ENCODE data around the gene CHD9.
"Not testable (repeated sequence)": the region's sequence is repeated elsewhere in the genome, so short reads cannot be mapped to it uniquely, and the experiment has no call there.

CHD9 gene

DNA sequence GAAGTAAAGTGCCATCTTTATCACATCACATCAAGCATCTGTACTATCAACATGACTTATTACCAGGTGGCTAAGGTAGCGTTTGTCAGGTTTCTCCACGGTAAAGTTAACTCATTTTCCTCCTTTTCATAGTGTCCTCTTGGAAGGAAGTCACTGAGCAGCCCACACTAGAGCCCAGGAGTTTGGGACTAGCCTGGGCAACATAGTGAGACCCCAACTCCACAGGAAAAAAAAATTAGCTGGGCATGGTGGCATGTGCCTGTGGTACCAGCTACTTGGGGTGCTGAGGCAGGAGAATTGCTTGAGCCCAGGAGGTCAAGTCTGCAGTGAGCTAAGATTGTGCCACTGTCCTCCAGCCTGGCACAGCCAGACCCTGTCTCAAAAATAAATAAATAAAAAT is 12.9 kb downstream of the CHD9 start:
- TF ChIP-seq, protein P1, sequence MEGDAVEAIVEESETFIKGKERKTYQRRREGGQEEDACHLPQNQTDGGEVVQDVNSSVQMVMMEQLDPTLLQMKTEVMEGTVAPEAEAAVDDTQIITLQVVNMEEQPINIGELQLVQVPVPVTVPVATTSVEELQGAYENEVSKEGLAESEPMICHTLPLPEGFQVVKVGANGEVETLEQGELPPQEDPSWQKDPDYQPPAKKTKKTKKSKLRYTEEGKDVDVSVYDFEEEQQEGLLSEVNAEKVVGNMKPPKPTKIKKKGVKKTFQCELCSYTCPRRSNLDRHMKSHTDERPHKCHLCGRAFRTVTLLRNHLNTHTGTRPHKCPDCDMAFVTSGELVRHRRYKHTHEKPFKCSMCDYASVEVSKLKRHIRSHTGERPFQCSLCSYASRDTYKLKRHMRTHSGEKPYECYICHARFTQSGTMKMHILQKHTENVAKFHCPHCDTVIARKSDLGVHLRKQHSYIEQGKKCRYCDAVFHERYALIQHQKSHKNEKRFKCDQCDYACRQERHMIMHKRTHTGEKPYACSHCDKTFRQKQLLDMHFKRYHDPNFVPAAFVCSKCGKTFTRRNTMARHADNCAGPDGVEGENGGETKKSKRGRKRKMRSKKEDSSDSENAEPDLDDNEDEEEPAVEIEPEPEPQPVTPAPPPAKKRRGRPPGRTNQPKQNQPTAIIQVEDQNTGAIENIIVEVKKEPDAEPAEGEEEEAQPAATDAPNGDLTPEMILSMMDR (IDR thresholded peaks at IDR 0.05): no peak
- Mint-ChIP-seq H3K27ac (no peak overlapping the region), H3K9me3 (no peaks in the 10 kb centered on the region), H3K27me3 (ENCODE audit: low read depth, poor library complexity) (no peaks in the 10 kb centered on the region), H3K4me1 (peaks cover 30% of the 10 kb centered on the region), H3K4me3 (no peak overlapping the region), H3K36me3 (ENCODE audit: low read depth) (peaks cover 17% of the 10 kb centered on the region)
- no peak for DNase-seq

DNA sequence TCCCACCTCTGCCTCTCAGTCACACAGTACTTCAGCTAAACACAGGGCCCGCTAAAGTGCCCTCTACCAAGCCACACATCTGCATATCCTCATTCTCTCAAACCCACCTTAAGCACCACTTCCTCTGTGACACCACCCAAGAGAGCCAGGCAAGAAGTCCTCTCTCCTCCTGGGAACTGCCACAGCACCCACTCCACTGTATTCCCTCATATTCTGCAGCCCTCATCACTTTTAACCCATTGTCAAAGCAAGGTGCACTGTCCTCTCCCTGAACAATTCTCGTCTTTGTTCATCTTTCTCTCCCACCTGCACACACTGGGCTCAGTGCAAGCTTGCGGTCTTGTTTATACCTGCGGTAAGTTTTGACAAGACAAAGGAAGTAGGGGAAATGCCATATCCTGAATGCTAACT is 13.6 kb downstream of the CHD9 start:
- peaks cover 24% of the 10 kb centered on the region for H3K36me3 Mint-ChIP-seq (ENCODE audit: low read depth)
- H3K27me3 Mint-ChIP-seq (ENCODE audit: low read depth, poor library complexity): no peaks in the 10 kb centered on the region
- DNase-seq: no peak
- peaks cover 4% of the 10 kb centered on the region for H3K9me3 Mint-ChIP-seq
- H3K27ac Mint-ChIP-seq: no peak overlapping the region
- TF ChIP-seq, protein P1 (IDR thresholded peaks at IDR 0.05): no peak
- H3K4me1 Mint-ChIP-seq: peaks cover 30% of the 10 kb centered on the region
- no peak overlapping the region for H3K4me3 Mint-ChIP-seq

DNA sequence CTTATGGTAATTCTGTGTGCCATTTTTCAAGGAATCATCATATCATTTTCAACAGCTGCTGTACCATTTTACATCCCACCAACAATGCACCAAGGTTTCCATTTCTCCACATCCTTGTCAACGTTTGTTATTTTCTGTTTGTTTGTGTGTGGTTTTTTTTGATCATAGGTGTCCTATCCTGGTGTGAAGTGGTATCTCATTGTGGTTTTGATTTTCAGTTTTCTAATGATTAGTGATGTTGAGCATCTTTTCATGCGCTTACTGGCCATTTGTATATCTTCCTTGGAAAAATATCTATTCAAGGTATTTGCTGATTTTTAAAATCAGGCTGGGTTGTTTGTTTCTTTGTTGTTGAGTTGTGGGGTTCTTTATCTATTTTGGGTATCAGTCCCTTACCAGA is 15.0 kb downstream of the CHD9 start:
- DNase-seq: no peak
- Mint-ChIP-seq H3K9me3 (peaks cover 17% of the 10 kb centered on the region), H3K27ac (no peak overlapping the region), H3K27me3 (ENCODE audit: low read depth, poor library complexity) (no peaks in the 10 kb centered on the region), H3K36me3 (ENCODE audit: low read depth) (peaks cover 36% of the 10 kb centered on the region), H3K4me1 (peaks cover 23% of the 10 kb centered on the region), H3K4me3 (no peak overlapping the region)
- TF ChIP-seq, protein P1 (IDR thresholded peaks at IDR 0.05): no peak

DNA sequence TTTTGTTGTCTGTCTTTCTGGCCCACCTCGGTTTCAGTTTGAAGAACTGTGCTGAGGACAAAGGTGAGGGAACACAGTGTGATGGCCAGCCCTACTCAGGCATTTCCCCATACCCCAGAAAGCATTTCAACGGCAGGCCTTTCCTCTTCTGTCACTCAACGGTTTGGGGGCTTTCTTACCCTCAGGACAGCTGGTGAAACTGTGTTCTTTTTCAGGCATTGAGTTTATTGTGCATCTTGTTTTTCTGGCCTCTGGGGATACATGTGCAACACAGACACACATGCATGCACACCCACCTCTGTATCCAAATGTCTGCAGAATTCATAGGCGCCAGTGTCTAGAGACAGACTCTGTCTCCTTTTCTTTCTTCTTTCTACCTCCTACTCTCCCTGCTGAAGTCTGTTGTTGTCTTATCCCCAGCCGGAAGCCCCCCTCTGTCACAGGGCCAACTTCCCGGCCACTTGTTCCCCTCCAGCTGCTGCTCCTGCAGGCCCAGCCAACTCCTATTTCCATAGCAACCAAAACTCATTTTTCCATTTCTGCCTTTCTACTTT is 17.0 kb downstream of the CHD9 start:
- no peaks in the 10 kb centered on the region for H3K27me3 Mint-ChIP-seq (ENCODE audit: low read depth, poor library complexity)
- H3K4me3 Mint-ChIP-seq: no peak overlapping the region
- peaks cover 11% of the 10 kb centered on the region for H3K4me1 Mint-ChIP-seq
- TF ChIP-seq, protein P1 (IDR thresholded peaks at IDR 0.05): no peak
- DNase-seq: no peak
- peaks cover 30% of the 10 kb centered on the region for H3K9me3 Mint-ChIP-seq
- H3K36me3 Mint-ChIP-seq (ENCODE audit: low read depth): peaks cover 46% of the 10 kb centered on the region
- peak overlapping the region; percentile 27 for H3K27ac Mint-ChIP-seq

DNA sequence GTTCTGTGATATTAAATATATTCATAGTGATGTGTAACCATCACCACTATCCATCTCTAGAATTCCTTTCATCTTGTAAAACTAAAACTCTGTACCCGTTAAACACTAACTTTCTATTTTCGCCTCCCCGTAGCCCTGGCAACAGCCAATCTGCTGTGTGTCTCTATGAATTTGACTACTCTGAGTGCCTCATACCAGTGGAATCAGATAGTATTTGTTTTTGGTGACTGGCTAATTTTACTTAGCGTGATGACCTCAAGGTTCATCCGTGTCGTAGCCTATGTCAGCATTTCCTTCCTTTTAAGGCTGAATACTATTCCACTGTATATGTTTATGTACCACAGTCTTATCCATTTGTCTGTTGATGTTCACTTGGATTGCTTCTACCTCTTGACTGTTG is 18.2 kb downstream of the CHD9 start:
- H3K27ac Mint-ChIP-seq: no peak overlapping the region
- H3K4me3 Mint-ChIP-seq: no peak overlapping the region
- H3K36me3 Mint-ChIP-seq (ENCODE audit: low read depth): peaks cover 53% of the 10 kb centered on the region
- H3K4me1 Mint-ChIP-seq: peaks cover 16% of the 10 kb centered on the region
- peaks cover 35% of the 10 kb centered on the region for H3K9me3 Mint-ChIP-seq
- TF ChIP-seq, protein P1 (IDR thresholded peaks at IDR 0.05): no peak
- no peak for DNase-seq
- H3K27me3 Mint-ChIP-seq (ENCODE audit: low read depth, poor library complexity): no peaks in the 10 kb centered on the region

DNA sequence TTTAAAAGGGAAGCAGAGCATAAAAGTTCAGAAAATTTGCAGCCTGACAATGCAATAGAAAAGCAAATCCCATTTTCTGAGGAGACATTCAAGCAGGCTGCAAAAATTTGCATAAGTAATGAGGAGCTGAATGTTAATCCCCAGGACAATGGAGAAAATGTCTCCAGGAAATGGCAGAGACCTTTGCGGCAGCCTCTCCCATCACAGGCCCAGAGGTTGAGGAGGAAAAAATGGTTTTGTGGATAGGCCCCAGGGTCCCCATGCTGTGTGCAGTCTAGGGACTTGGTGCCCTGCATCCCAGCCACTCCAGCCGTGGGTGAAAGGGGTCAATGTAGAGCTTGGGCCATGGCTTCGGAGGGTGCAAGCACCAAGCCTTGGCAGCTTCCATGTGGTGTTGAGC is 19.5 kb downstream of the CHD9 start:
- H3K36me3 Mint-ChIP-seq (ENCODE audit: low read depth): peaks cover 52% of the 10 kb centered on the region
- not testable (repeated sequence) for H3K4me3 Mint-ChIP-seq; H3K27me3 Mint-ChIP-seq (ENCODE audit: low read depth, poor library complexity); DNase-seq; H3K27ac Mint-ChIP-seq
- H3K4me1 Mint-ChIP-seq: peaks cover 28% of the 10 kb centered on the region
- peaks cover 42% of the 10 kb centered on the region for H3K9me3 Mint-ChIP-seq

DNA sequence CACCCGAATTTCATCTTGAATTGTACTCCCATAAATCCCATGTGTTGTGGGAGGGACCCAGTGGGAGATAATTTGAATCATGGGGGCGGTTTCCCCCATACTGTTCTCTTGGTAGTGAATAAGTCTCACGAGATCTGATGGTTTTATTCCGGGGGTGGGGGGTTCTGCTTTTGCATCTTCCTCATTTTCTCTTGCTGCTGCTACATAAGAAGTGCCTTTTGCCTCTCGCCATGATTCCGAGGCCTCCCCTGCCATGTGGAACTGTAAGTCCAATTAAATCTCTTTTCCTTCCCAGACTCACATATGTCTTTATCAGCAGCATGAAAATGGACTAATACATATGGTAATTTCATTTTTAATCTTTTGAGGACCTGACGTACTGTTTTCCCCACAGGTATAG is 20.7 kb downstream of the CHD9 start:
- peaks cover 42% of the 10 kb centered on the region for H3K9me3 Mint-ChIP-seq
- H3K4me1 Mint-ChIP-seq: peaks cover 40% of the 10 kb centered on the region
- not testable (repeated sequence) for H3K27ac Mint-ChIP-seq; H3K4me3 Mint-ChIP-seq; H3K27me3 Mint-ChIP-seq (ENCODE audit: low read depth, poor library complexity); DNase-seq
- H3K36me3 Mint-ChIP-seq (ENCODE audit: low read depth): peaks cover 50% of the 10 kb centered on the region

Measured in nephron progenitor cell (in vitro differentiated cells).